CD4-positive, alpha-beta T cell (primary cell): ENCODE measurements around the gene RECQL5. TPM values are rescaled to one million over a fixed set of nuclear protein-coding genes. Genes with fewer than 3 reads are reported as not detected.

Experiments used
- ATAC-seq: fragments of 200-7000 bp; cut with Tn5 transposase; one replicate; pipeline ENCODE4 v1.10.0; 2022; ENCODE audit warnings: mild to moderate bottlenecking; ENCODE audit not compliant: poor library complexity
- CTCF ChIA-PET: fragments of 350-600 bp; sonication (Branson Sonifier 250); formaldehyde crosslinking; loops from one replicate; lab custom pipeline; 2021; ENCODE audit warnings: antibody characterized with exemption, inconsistent platforms; lab: Charles Lee
- POLR2A ChIA-PET: fragments of 350-600 bp; sonication (Branson Sonifier 250); formaldehyde crosslinking; loops from one replicate; lab custom pipeline; 2021; ENCODE audit warnings: antibody characterized with exemption, inconsistent platforms; lab: Charles Lee
- DNase-seq, 14 experiments: peaks; one replicate each; pipeline ENCODE4 v3.0.0-alpha.2; 2013 to 2020; ENCODE audit warnings: mixed read lengths in 2 of 14
- H3K27ac ChIP-seq, 2 donors: one replicate each; pipeline versions ENCODE4 v1.5.1 to v1.7.0; 2013; ENCODE audit warnings: low read length in 2 of 2, low read depth in 1 of 2, mild to moderate bottlenecking in 1 of 2
- H3K27me3 ChIP-seq, 2 experiments: 1 replicate in 1 of 2; 2 replicates in 1 of 2; pipeline versions ENCODE4 v1.6.1 to v1.7.0; 2013; ENCODE audit warnings: low read length in 2 of 2, control low read depth in 1 of 2, mild to moderate bottlenecking in 1 of 2, moderate library complexity in 1 of 2; ENCODE audit not compliant: insufficient read depth in 2 of 2, control insufficient read depth in 1 of 2
- H3K36me3 ChIP-seq: one replicate; pipeline ENCODE4 v1.6.1; 2013; ENCODE audit warnings: low read length, control low read depth; ENCODE audit not compliant: insufficient read depth
- H3K4me1 ChIP-seq: one replicate; pipeline ENCODE4 v1.6.1; 2013; ENCODE audit warnings: low read length, control low read depth; ENCODE audit not compliant: insufficient read depth
- H3K4me3 ChIP-seq: one replicate; pipeline ENCODE4 v1.5.1; 2013; ENCODE audit warnings: mild to moderate bottlenecking, low read length, moderate library complexity
- H3K9me3 ChIP-seq, 2 experiments: 1 replicate in 1 of 2; 2 replicates in 1 of 2; pipeline versions ENCODE4 v1.6.1 to v1.7.0; 2013; ENCODE audit warnings: low read length in 2 of 2, mild to moderate bottlenecking in 2 of 2, control low read depth in 1 of 2, moderate library complexity in 1 of 2; ENCODE audit not compliant: control insufficient read depth in 1 of 2, insufficient read depth in 1 of 2
- H3K27ac Mint-ChIP-seq: one replicate; pipeline ENCODE4 v1.8.0; 2020; ENCODE audit warnings: mixed read lengths
- H3K27me3 Mint-ChIP-seq: one replicate; pipeline ENCODE4 v1.8.0; 2021; ENCODE audit warnings: mixed read lengths
- H3K36me3 Mint-ChIP-seq: one replicate; pipeline ENCODE4 v1.8.0; 2021; ENCODE audit warnings: low read depth, mixed read lengths
- H3K4me1 Mint-ChIP-seq: one replicate; pipeline ENCODE4 v1.8.0; 2021; ENCODE audit warnings: low read depth, mixed read lengths
- H3K4me3 Mint-ChIP-seq: one replicate; pipeline ENCODE4 v1.8.0; 2020; ENCODE audit warnings: mild to moderate bottlenecking, mixed read lengths
- H3K9me3 Mint-ChIP-seq: one replicate; pipeline ENCODE4 v1.8.0; 2020; ENCODE audit warnings: mixed read lengths
- CTCF ChIP-seq: fragments of 200-600 bp; IDR thresholded peaks from one replicate; pipeline ENCODE4 v1.8.0; 2022; ENCODE audit warnings: antibody characterized with exemption, mild to moderate bottlenecking
- intact Hi-C, 2 experiments: fragments of 100-400 bp; cut with DNase I in 1 of 2; cut with micrococcal nuclease in 1 of 2; formaldehyde crosslinking; loops; one replicate each; pipeline versions ENCODE4 v1.15.1 to v1.9.0; 2023 to 2025; cut with DNase I, micrococcal nuclease
- polyA plus RNA-seq, 2 donors: library from polyadenylated mRNA; unstranded; fragments of 120-200 nt; gene quantifications; one replicate each; pipeline ENCODE4 v1.2.1, GENCODE V29; 2013
- total RNA-seq, 174 experiments: library from RNA in 2 of 174; stranded (reverse) in 2 of 174; gene quantifications; one replicate each; pipeline ENCODE4 v1.2.3 and lab custom pipeline; 2021 to 2026

The RECQL5 gene
- 10 to 100 TPM; 16.4 to 17.7 TPM for total RNA-seq
- polyA plus RNA-seq (2013, experiment 1 of 2): 20.1 TPM
- 24.7 TPM for polyA plus RNA-seq (2013, experiment 2 of 2)
- total RNA-seq (lab: John Stamatoyannopoulos, UW): 14.3 to 68.6 (median 35.9) reads per million in 172 experiments

GRCh38 chr17:75666959-75667790 is at the start of gene RECQL5, which contains the start of gene SAP30BP:
Gene RECQL5 (minus strand): TSS chr17:75667154. CDS start chr17:75666557, 597 bp downstream.
Gene SAP30BP (plus strand): TSS chr17:75667338. CDS start chr17:75667373, 35 bp downstream.
- DNase-seq (peak; percentile 97 to 99 (median 98)), ATAC-seq (peak; percentile 100)
- ChIA-PET CTCF (interaction anchor here (0.6 to 3.3 kb wide), 7 partner anchors 14 to 313 kb away, joined by 3 to 12 read pairs (median 3); no protein-coding TSS in a partner anchor), POLR2A (interaction anchor here (0.6 to 2.7 kb wide), 22 partner anchors 8 to 794 kb away, joined by 3 to 18 read pairs (median 4); partner anchors contain the start of genes FDXR, MIF4GD, MRPL58 and SLC25A19)
- Mint-ChIP-seq H3K27ac (peak within 1 kb of the TSS; percentile 57), H3K4me1 (peaks cover 26% of the 10 kb centered on the region), H3K36me3 (peaks cover 45% of the 10 kb centered on the region), H3K9me3 (no peaks in the 10 kb centered on the region), H3K4me3 (peak within 1 kb of the TSS; percentile 72), H3K27me3 (no peaks in the 10 kb centered on the region)
- peak within 1 kb of the TSS; percentile 76 for H3K4me3 ChIP-seq
- H3K9me3 ChIP-seq: no peaks in the 10 kb centered on the region
- intact Hi-C loops: loop anchor here in 1 of 2 experiments (5.0 to 10.0 kb wide), 4 partner anchors 140 to 790 kb away; partner anchors contain the start of genes LLGL2, MIF4GD and MRPL38
- H3K4me1 ChIP-seq: peaks cover 23% of the 10 kb centered on the region
- H3K27ac ChIP-seq: peak within 1 kb of the TSS; percentile 87 to 90
- no peaks in the 10 kb centered on the region for H3K27me3 ChIP-seq
- H3K36me3 ChIP-seq: peaks cover 51% of the 10 kb centered on the region
- no peak for TF ChIP-seq CTCF

- Mint-ChIP-seq H3K9me3 (no peaks in the 10 kb centered on the region), H3K27me3 (peaks cover 12% of the 10 kb centered on the region), H3K4me3 (no peak overlapping the region), H3K36me3 (peaks cover 14% of the 10 kb centered on the region), H3K27ac (no peak overlapping the region), H3K4me1 (no peaks in the 10 kb centered on the region)
- CTCF ChIA-PET: interaction anchor here (1.1 kb wide), 1 partner anchor 36 kb away, joined by 4 read pairs; no protein-coding TSS in a partner anchor
- Histone ChIP-seq H3K36me3 (peaks cover 6% of the 10 kb centered on the region), H3K9me3 (no peaks in the 10 kb centered on the region), H3K27me3 (no peaks in the 10 kb centered on the region), H3K4me1 (no peaks in the 10 kb centered on the region), H3K4me3 (no peak overlapping the region), H3K27ac (no peak overlapping the region)
- POLR2A ChIA-PET: no interaction called here
- intact Hi-C loops: no loop called here
- ATAC-seq (no peak), DNase-seq (no peak)
- TF ChIP-seq CTCF: no peak
These were observed 45.5 kb upstream of the RECQL5 start for GRCh38 chr17:75712446-75712845.

GRCh38 chr17:75707079-75707571 is 40.2 kb upstream of the RECQL5 start:
- H3K27me3 ChIP-seq: no peaks in the 10 kb centered on the region
- H3K4me3 ChIP-seq: no peak overlapping the region
- no peaks in the 10 kb centered on the region for H3K9me3 ChIP-seq
- peak; percentile 14 for ATAC-seq
- peaks cover 59% of the 10 kb centered on the region for H3K36me3 ChIP-seq
- ChIA-PET POLR2A (no interaction called here), CTCF (no interaction called here)
- Mint-ChIP-seq H3K4me3 (peak overlapping the region; percentile 15), H3K9me3 (no peaks in the 10 kb centered on the region), H3K27ac (peak overlapping the region; percentile 37), H3K4me1 (no peaks in the 10 kb centered on the region), H3K27me3 (no peaks in the 10 kb centered on the region), H3K36me3 (peaks cover 62% of the 10 kb centered on the region)
- no peak for TF ChIP-seq CTCF
- H3K4me1 ChIP-seq: no peaks in the 10 kb centered on the region
- no peak overlapping the region for H3K27ac ChIP-seq
- no peak for DNase-seq
- intact Hi-C loops: no loop called here
